Stomach (tissue), 4 donors: ENCODE results near the gene ETFBKMT.

Source experiments
- CTCF ChIP-seq, 7 experiments: fragments of 450-650 bp in 4 of 7; fragments of 200-600 bp in 3 of 7; sonication (generic) in 3 of 7; IDR thresholded peaks; one replicate each; pipeline ENCODE4 v1.5.1; 2016 to 2019; ENCODE audit warnings: antibody characterized with exemption in 7 of 7, control low read depth in 2 of 7, mild to moderate bottlenecking in 1 of 7
- POLR2A ChIP-seq, 4 donors: fragments of 450-650 bp; IDR thresholded peaks; one replicate each; pipeline ENCODE4 v1.6.1; 2016; ENCODE audit warnings: antibody characterized with exemption in 4 of 4, control low read depth in 2 of 4, mild to moderate bottlenecking in 1 of 4, moderate library complexity in 1 of 4
- POLR2AphosphoS5 ChIP-seq, 3 donors: sonication (generic); formaldehyde crosslinking; IDR thresholded peaks; one replicate each; pipeline ENCODE4 v1.6.1; 2016; ENCODE audit warnings: antibody characterized with exemption in 3 of 3

- TF ChIP-seq POLR2AphosphoS5 (IDR thresholded peaks at IDR 0.05) (no peak), CTCF (IDR thresholded peaks at IDR 0.05) (no peak), POLR2A (IDR thresholded peaks at IDR 0.05) (no peak)
Measured at GRCh38 chr12:31710021-31710818, 50.7 kb downstream of the ETFBKMT start.
